Right renal cortex interstitium (tissue), 3 donors: ENCODE data around the gene ARHGEF12. TPM values are rescaled to one million over a fixed set of nuclear protein-coding genes. Genes with fewer than 3 reads are reported as not detected.

Source experiments
- DNase-seq, 3 donors: peaks; one replicate each; pipeline ENCODE4 v3.0.0-alpha.2; 2013; ENCODE audit warnings: low read depth in 3 of 3, low spot score in 2 of 3
- polyA plus RNA-seq, 3 donors: library from polyadenylated mRNA; unstranded; fragments of 120-200 nt; gene quantifications; one replicate each; pipeline ENCODE4 v1.2.1, GENCODE V29; 2013; ENCODE audit not compliant: insufficient read length in 3 of 3

ARHGEF12 gene
- polyA plus RNA-seq, 3 donors = 128 to 141 (median 128) TPM

DNA sequence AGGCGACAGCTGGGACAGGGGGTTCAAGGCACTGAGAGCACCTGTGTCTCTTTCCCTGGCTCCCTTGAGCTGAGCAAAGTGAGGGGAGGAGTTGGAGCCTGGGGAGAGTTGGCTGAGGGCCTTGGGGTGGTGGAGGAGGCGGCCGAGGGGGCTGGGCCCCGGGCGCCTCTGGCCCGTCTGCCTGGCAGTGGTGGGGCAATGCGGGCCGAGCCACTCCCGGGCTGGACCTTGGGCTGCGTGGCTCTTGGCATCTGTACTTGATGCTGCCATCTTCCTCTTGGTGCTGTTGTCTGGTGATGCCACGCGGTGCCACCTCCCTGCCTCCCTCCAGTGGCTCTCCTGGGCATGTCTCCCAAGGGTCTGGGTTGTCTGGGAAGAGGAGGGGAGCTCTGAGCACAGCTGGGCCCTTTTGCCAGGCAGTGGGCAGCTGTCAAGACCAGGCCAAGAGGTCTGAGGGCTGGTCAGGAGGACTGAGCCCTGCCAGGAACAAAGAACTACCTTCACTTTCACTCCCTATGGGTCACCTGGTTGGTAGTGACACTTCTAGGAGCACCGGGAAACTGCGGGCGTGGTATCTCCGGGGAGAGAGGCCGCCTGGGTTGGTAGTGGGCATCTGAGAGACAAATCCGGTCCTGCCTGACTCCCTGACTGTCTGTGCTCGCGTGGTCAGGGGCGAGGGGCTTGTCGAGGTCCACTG, 176.7 kb downstream of the ARHGEF12 start:
- no peak for DNase-seq

GRCh38 chr11:120513436-120514315, 177.5 kb downstream of the ARHGEF12 start:
- DNase-seq = no peak

DNA sequence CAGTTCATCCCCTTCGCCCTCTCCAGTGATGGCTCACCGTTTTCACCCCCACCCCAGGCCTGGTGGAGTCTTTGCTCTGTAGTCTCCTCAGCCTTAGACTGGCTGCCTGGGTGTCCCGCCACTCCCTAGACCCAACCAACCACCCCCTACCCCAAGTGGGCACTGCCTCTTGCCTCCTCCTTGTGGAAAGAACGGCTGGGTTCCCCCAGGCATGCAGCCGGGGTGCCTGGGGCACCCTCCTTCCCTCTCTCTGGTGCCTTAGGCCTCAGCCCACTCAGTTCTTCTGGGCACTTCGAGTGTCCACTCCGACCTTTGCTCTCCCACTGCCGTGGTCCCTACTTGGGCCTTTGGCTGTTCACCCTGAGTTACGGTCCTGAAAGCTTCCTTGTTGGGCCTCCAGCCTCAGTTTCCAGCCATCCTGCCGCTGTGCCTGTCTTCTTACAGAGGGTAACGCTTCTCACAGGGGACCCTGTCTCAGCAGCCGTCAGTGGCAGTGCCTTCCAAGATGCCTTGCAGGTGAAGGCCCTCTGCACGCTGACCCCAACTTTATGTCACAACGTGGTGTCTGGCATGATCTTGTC, 178.4 kb downstream of the ARHGEF12 start:
- no peak for DNase-seq

- no peak for DNase-seq
Observed at GRCh38 chr11:120515186-120515723, 179.0 kb downstream of the ARHGEF12 start.

GRCh38 chr11:120516461-120517389, 180.5 kb downstream of the ARHGEF12 start:
- no peak for DNase-seq

- DNase-seq = no peak
Observed at GRCh38 chr11:120517390-120517761, 181.2 kb downstream of the ARHGEF12 start.

GRCh38 chr11:120517801-120518291, 181.6 kb downstream of the ARHGEF12 start:
- DNase-seq = no peak

DNA sequence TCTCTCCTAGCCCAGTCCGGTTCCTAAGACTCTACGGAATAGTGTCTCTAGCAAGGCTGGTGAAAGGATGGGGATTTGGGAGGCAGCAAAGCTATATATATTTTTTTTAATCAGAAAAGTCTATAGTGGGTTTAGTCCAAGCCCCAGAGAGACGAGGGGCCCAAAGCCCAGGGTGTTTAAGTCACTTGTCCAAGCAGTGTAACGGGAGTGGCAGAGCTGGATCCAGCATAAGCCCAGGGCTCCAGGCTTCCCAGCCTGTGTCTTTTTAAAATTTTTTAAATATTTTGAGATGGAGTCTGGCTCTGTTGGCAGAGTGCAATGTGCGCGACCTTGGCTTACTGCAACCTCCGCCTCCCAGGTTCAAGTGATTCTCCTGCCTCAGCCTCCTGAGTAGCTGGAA, 182.1 kb downstream of the ARHGEF12 start:
- DNase-seq = no peak

- no peak for DNase-seq
Observed at GRCh38 chr11:120519474-120519873, 183.3 kb downstream of the ARHGEF12 start.

- DNase-seq = no peak
Observed at GRCh38 chr11:120520091-120520822, 184.0 kb downstream of the ARHGEF12 start.

- DNase-seq = no peak
Observed at GRCh38 chr11:120521176-120521575, 185.0 kb downstream of the ARHGEF12 start.

GRCh38 chr11:120522021-120522420, 185.8 kb downstream of the ARHGEF12 start:
- no peak for DNase-seq

- no peak for DNase-seq
Observed at GRCh38 chr11:120522736-120523135, 186.5 kb downstream of the ARHGEF12 start.

DNA sequence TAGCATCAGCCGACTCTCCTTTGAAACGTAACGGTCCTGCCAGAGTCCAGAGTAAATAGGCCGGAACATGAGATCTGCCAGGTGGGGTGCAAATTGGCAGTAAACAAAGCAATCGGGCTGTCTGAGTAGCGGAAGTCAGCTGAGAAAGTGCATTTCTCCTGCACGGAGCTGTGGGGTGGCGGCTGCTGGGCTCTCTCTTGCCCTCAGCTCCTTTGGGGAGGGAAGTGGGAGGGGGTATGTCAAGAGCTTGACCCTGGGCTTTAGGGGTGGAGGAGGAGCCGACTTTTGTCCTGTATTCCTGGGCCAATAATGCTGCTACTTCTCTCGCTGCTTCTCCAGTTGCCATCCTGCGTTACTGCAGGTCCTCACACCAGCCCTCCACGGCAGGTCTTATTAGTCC, 187.0 kb downstream of the ARHGEF12 start:
- peak in 2 of 3 donors; percentile 36 to 54 for DNase-seq

GRCh38 chr11:120524536-120525085, 188.4 kb downstream of the ARHGEF12 start:
- DNase-seq = no peak

DNA sequence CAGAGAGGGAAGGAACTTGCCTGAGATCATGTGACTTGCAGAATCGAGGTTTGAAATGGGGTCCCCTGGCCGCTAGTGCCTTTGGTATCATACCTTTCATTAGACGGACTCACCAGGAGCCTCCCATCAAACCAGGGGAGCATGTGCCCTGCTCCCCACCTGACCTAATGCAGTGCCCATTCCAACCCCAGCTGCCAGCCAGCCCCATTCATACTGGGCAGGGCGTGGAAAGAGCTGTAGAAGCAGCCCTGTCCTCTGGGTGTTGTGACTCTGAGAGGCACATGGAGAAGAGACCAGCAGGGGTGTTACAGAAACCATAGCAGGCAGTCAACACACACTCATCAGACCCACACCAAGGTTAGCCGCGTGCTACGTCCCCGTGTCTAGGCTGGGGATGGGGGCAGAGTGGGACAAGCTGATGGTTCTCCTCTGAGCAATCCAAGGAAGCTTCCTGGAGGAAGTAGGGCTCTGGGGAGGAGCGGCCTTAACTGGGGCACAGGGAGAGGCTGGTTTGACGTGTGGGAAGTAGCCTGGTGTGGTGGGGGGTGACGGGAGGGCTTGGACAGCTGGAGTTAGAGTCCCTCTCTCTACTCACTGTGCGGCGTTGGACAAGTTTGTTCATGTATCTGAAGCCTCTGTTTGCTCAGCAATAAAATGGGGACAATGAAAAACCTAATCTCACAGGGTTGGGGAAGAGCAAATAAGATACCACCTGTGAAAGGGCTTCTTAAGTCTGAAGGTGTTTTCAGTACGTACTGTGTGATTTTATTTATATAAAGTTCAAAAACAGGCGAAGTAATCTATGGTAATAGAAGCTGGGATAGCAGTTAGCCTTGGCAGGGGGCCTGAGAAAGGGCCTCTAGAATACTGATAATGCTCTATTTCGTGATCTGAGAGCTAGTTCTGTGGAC, 189.3 kb downstream of the ARHGEF12 start:
- no peak for DNase-seq

DNA sequence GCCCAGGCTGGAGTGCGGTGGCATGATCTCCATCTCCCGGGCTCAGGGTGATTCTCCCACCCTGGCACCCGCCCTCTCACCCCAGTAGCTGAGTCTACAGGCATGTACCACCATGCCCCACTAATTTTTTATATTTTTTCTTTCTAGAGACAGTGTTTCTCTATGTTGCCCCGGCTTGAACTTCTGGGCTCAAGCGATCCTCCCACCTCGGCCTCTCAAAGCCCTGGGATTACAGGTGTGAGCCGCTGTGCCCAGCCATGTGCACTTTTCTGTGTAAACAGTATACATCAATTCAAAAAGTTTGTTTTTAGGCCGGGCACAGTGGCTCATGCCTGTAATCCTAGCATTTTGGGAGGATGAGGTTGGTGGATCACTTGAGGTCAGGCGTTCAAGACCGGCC, 190.0 kb downstream of the ARHGEF12 start:
- no peak for DNase-seq

DNA sequence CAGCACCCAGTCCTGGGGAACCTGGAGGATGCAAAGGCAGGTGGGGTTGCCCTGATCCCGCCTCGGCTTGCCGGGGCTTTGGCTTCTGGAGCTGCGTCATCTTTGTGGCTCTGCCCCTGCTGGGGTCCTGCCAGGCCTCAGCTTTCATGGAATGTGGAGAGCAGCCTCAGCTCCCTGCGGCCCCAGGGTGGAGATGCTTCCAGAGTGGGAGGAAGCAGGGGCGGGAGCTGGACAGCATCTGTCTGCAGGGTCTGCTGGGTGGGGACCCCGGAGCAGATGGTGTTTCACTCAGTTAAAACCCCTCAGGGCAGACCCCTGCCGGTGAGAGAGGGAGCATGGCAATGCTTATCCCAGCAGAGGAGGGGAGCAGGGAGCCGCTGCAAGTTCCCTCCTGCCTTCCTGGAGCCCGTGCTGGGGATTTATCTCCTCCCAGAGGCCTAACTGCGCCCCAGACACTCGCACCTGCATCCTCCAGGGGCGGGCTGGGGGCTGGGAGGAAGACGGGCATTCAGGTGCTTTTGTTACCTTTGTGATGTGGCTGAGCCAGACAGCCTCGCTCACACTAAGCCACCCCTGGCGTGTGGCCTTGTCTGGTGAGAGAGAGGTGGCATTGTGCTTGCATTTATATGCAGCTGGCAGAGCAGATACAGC, 191.0 kb downstream of the ARHGEF12 start:
- DNase-seq = no peak
